TTC549 (cell line): ENCODE results near the gene S100A7A.
"Not testable (repeated sequence)": the region's sequence is repeated elsewhere in the genome, so short reads cannot be mapped to it uniquely, and the experiment has no call there.

Source experiments
- FAIRE-seq: peaks from 2 replicates; lab custom pipeline; 2012; peaks lifted over from hg19 to GRCh38; lab: Jason Lieb, UNC

Gene S100A7A

GRCh38 chr1:153462741-153463140, 46.4 kb downstream of the S100A7A start:
- FAIRE-seq = not testable (repeated sequence)

- peak; percentile 82 for FAIRE-seq
Measured at GRCh38 chr1:153465811-153466636, 49.7 kb downstream of the S100A7A start.

- FAIRE-seq = no peak
Measured at GRCh38 chr1:153466908-153467307, 50.6 kb downstream of the S100A7A start.

- FAIRE-seq = no peak
Measured at GRCh38 chr1:153470707-153471106, 54.4 kb downstream of the S100A7A start.
